Cerebellar cortex (tissue), 1 donor: ENCODE results near the gene CACNA2D4.

Experiments used
- DNase-seq: peaks from one replicate; pipeline ENCODE4 v3.0.0-alpha.2; 2015; ENCODE audit warnings: low spot score

The CACNA2D4 gene

DNA sequence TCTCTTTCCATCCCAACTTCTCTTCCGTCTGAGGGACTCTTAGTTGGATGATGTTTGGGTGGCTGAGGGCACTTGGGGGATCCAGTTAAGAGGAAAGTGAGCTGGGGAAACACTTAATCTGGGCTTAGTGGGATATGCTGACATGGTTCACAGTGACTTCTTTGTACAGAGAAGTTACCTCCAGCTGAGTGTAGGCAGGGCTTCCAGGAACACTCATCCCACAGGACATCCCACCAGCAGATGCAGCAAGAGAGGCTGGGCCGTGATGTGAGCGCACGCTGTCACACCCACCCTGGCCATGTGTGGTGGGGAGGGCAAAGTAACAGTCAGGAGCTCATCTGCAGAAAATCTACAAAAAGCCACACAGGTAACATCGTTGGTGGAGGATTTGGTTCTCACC lies 832 bp upstream of the CACNA2D4 start:
- no peak for DNase-seq

DNA sequence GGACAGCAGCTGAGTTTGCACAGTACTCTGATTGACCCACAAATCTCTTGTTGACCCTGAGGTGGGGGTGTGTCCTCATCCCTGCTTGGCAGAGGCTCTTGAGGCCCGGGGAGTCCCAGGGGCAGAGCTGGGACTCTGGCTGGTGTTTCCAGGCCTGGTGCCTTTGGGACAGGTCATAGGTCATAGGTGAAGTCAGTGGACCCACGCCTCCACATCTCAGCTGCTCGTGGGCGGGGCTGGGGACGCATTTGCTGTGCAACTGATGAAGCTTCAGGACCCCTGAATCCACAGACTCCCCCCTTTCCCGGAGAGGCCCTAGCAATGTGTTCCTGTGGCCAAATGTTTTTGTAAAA lies 408 bp upstream of the CACNA2D4 start:
- no peak for DNase-seq

DNA sequence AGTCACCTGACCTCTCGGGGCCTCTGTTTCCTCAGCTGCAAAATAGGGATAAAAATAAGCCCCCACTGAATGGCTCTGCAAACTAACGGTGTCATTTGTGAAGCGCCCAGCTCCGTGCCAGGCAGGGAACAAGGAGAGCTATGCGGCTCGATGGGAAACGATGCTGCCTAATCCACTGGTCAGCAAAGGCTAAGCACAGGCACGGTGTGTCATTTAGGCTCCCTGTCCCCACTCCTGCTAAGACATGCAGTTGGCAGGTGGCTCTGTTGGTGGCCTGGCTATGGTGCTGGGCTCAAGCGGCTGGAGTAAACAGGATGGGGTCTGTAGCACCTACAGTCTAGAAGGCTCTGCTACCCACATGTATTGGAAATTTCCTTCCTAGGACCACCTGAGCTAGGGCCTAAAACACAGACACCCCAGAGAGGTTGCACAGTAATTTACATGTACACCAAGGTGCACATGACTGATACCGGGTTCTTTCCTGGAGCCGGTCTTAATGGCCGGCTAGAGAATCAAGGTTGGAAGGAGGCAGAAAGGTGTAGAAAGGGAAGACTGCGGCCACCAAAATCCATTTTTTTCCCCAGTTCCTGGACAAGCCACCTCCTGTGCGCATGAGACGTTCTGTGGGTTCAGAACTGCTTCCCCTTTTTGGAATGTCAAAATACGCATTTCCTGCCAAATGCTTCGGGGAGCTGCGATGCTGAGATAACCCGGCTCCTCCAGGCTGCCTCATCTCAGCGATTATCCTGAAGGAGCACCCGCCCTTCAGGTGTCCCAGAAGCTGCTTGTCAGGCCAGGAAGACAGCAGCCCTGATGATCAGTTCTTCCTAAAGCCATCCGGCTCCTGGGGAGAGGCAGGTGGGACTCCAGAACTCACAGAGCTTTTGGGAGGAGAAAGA lies 1.0 kb downstream of the CACNA2D4 start:
- DNase-seq, result no peak

DNA sequence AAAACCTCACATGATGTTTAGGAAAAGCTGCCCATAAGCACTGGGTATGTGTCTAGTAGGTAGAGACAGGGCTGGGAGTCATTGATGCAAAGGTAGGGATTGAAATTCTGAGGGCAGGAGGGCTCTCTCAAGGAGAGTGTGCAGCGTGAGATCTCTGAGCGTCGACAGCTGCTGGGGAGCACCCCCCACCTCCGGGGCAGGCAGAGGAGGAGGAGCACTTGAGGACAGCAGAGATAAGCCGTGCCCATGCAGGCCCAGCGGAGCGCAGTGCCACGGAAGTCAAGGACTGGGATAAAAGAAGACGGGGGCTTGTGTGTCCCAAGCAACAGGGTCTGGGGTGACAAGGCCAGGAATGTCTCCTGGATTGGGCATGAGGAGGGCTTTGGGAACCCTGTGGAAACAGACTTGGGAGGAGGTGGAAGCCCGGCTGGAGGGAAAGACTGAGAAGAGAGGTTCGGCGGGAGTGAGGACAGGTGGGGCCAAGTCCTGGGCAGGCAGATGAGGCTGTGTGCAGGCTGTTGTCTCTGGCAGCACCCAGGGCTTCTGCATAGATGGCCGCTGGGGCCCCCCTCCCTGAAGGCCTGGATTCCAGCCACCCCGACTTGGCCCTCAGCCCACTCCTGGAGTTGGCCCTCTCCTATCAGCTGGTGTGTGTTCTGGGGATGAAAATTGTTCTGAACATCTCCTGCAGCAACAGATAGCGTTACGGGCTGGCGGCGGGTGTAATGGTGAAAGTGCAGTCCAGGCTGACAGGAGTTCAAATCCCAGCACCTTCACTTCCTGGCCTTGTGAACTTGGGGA lies 1.9 kb downstream of the CACNA2D4 start:
- peak; percentile 38 for DNase-seq

- DNase-seq, result no peak
These were observed 3.1 kb downstream of the CACNA2D4 start for GRCh38 chr12:1915082-1915968.

GRCh38 chr12:1914114-1914911 lies 4.1 kb downstream of the CACNA2D4 start:
- no peak for DNase-seq

- DNase-seq, result no peak
These were observed 4.9 kb downstream of the CACNA2D4 start for GRCh38 chr12:1913377-1914113.

DNA sequence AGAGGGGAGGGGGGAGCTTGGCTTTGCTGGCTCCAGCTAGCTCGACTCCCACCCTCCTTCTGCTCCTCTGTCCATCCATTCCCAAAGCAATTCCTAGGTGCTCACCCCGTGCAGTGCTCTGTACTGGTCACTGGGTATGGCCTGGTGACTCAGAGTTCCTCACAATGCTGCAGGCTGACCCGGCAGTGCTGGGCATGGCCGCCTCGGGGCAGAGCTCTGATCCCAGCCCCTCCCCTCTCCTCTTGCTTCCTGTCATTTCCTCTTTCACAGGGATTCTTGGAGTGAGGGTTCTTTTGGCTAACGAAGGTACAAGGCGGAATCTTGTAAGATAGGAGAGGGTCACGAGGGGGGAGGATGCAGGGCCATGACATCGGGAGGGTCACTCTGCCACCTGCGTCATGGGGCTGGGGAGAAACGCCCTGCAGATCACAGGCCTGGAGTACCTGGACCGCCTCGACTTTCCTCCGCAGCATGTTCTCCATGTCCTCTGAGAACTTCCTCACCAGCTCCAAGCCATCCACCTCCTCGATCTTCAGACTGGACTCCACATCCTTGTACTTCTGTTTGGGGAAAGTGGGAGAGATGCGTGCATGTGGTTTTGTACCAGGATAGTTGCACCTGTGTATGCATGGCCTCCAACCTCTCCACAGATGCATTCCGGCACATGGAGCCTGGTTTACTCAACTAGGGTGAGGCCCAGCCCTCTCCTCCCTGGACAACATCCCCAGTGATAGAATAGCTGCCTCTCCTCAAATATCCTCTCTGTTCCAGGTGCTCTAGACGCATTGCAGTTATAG lies 5.7 kb downstream of the CACNA2D4 start:
- no peak for DNase-seq

DNA sequence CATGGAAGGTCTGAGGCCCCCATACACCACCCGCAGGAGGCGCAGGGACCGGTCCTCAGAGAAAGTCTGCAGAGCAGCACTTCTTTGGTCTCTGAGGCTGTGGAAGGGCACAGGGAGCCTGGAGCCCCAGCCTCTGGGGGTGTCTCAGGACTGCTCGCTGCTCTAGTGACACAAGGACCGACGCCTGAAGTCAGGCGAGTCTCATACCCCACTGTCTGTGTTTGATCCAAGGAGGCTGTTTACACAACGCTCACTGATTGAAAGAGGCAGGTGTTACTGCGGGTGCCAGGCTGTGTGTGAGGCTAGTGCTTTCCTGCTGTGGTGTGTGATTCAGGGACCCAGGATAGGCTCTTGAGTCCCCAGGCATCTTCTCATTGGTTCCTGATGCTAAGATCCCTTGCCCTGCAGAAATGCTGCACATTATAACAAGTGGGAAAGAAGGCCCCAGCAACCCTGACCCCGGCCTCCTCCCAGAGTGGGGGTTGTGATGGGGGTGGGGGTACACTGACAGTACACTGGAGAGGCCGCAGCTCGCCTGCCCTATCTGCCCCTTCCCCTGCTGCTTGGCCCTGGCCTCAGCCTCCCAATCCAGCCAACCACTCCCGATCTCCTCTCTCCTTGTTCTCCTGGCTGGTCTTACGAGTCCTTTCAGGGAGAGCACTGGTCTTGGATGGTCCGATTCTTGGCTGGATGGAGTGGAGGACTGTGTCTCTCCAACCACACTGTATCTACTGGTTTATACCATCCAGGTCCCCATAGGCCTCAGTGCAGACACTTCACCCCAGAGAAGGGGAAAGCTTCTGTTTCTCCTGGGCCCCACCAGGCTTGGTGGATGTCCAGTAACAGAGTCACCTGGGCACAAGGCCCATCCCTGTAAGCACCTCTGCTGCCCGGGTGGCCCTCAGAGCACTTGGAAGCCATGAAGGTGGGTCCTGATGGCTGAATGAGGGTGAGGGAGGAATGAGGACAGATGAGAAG lies 6.6 kb downstream of the CACNA2D4 start:
- no peak for DNase-seq

DNA sequence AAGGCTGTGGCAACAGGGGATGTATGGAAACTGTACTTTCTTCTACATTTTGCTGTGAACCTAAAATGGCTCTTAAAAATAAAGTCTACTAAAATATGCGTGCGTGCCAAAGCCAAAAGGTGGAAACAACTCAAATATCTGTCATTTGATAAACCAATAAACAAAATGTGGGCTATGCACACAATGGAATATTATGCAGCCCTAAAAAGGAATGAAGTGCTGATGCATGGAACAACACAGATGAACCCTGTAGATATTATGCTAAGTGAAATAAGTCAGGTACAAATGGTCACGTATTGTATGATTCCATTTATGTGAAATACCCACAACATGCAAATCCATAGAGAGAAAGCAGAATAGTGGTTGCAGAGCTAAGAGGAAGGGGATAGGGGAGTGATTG lies 8.0 kb downstream of the CACNA2D4 start:
- no peak for DNase-seq

DNA sequence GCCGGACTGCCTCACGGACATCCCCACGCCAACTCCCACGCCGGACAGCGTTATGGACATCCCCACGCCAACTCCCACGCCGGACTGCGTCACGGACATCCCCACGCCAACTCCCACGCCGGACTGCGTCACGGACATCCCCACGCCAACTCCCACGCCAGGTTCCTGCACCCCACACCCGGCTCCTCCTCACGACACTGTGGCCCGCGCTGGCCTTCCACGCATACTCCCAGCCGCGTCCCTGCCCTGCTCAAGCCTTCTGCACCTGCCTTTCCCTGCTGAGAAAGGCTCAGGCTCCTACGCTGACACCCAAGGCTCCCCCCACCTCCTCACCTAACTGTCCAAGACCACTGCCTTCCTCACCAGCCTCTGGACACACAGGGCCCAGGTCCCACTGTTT lies 9.7 kb downstream of the CACNA2D4 start:
- no peak for DNase-seq

- no peak for DNase-seq
These were observed 10.5 kb downstream of the CACNA2D4 start for GRCh38 chr12:1907652-1908611.

DNA sequence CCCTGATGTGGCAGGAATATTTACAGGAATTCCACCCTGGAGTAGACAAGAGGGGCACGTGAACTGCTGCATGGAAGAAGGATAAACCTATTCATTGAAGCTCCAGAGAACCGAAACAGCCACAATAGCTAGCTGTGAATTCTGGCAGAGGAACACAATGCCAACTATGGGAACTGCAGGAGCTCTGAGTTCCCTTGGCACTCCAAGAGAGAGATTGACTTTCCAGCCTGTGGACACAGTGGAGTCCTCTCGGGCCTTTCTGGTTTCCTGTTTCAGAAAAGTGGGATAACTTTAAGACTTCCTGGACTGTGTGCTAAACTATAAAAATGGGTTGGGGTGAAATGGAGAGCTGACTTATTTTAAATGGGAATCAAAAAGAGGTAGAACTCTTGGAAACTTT lies 11.9 kb downstream of the CACNA2D4 start:
- no peak for DNase-seq

DNA sequence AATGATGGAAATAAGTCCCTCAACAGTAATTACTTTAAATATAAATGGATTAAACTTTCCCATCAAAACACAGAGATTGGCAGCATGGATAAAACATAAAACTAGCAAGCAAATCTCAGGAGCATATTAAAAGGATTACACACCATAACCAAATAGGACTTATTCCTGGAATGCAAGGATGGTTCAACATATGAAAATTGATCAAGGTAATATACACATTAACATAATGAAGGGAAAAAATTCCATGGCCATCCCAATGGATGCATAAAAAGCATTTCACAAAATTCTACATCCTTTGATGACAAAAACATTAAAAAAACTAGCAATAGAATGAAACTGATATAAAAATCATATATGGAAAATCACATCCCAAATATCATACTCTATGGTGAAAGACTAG lies 13.6 kb downstream of the CACNA2D4 start:
- DNase-seq, result no peak

DNA sequence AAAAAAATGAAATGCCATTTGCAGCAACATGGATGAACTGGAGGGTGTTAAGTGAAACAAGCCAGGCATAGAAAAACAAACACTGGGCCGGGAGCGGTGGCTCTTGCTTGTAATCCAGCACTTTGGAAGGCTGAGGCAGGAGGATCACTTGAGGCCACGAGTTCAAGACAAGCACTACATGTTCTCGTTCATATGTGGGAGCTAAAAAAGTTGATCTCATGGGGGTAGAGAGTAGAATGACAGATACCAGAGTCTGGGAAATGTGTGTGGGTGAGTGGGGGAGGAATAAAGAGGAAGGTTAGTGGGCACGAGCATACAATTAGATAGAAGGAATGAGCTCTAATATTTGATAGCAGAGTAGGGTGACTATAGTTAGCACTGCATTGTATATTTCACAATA lies 21.5 kb downstream of the CACNA2D4 start:
- DNase-seq, result no peak

GRCh38 chr12:1890810-1891209 lies 27.6 kb downstream of the CACNA2D4 start:
- DNase-seq, result no peak

DNA sequence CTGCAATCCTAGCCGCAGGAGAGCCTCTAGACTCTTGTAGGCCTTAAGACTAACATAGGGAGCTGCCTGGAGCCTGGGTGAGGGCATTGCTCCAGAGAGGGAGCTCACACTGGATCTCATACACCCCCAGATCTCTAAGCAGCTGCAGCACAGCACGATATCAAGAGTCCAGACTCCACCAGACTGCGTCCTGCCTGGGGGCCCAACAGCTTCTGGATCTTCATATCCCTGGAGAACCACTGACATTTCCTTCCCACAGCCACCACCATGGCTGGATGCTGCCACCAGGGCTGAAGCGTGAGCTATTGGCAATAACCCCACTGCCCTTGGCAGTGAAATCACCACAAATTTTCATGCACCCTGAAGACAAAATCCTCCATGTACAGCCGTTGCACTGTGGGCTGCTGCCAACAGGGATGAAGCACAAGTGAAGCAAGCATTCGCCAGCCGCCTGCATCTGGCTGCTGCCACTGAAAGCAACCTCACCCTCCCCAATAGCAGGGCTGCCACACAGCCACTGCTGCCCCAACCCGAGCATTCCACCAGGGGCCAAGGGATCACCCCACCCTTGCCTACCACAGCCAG lies 28.2 kb downstream of the CACNA2D4 start:
- no peak for DNase-seq
